HG03108 (cell line): ENCODE results near the gene NAV2.
"Not testable (repeated sequence)": the region's sequence is repeated elsewhere in the genome, so short reads cannot be mapped to it uniquely, and the experiment has no call there.

Experiments
- ATAC-seq: cut with Tn5 transposase; IDR thresholded peaks from one replicate; pipeline ENCODE4 v1.9.1; 2021; ENCODE audit warnings: moderate library complexity; ENCODE audit not compliant: unreplicated experiment

Gene NAV2

GRCh38 chr11:20127671-20128527 lies 415.3 kb downstream of the NAV2 start:
- ATAC-seq, result no peak

- not testable (repeated sequence) for ATAC-seq
Observed at GRCh38 chr11:20128528-20128825, 415.8 kb downstream of the NAV2 start.

- ATAC-seq, result no peak
Observed at GRCh38 chr11:20129665-20130064, 417.0 kb downstream of the NAV2 start.

GRCh38 chr11:20131788-20132666 lies 419.4 kb downstream of the NAV2 start:
- no peak for ATAC-seq

- no peak for ATAC-seq
Observed at GRCh38 chr11:20132667-20133039, 420.0 kb downstream of the NAV2 start.

- no peak for ATAC-seq
Observed at GRCh38 chr11:20134991-20135736, 422.5 kb downstream of the NAV2 start.

- ATAC-seq, result no peak
Observed at GRCh38 chr11:20137637-20138036, 425.0 kb downstream of the NAV2 start.

GRCh38 chr11:20138707-20139106 lies 426.1 kb downstream of the NAV2 start:
- ATAC-seq, result no peak

GRCh38 chr11:20154381-20154780 lies 441.7 kb downstream of the NAV2 start:
- ATAC-seq, result no peak

- ATAC-seq, result no peak
Observed at GRCh38 chr11:20155683-20156279, 443.1 kb downstream of the NAV2 start.

- no peak for ATAC-seq
Observed at GRCh38 chr11:20156280-20156875, 443.7 kb downstream of the NAV2 start.

GRCh38 chr11:20156876-20157613 lies 444.4 kb downstream of the NAV2 start:
- ATAC-seq, result no peak

GRCh38 chr11:20157728-20158127 lies 445.1 kb downstream of the NAV2 start:
- ATAC-seq, result no peak

GRCh38 chr11:20158597-20159257 lies 446.1 kb downstream of the NAV2 start:
- ATAC-seq, result no peak

GRCh38 chr11:20159466-20160381 lies 447.1 kb downstream of the NAV2 start:
- ATAC-seq, result no peak

GRCh38 chr11:20160425-20161229 lies 448.0 kb downstream of the NAV2 start, which contains the start of gene DBX1:
DBX1 (minus strand) TSS chr11:20160475; CDS start chr11:20160324, 151 bp downstream.
- ATAC-seq, result no peak

GRCh38 chr11:20161230-20161918 lies 448.7 kb downstream of the NAV2 start:
- ATAC-seq, result no peak
